H9 (cell line): ENCODE measurements around the gene ZNF474. TPM values are rescaled to one million over a fixed set of nuclear protein-coding genes. Genes with fewer than 3 reads are reported as not detected.

Experiments
- DNase-seq: peaks from one replicate; pipeline ENCODE4 v3.0.0-alpha.2; 2017
- H2AFZ ChIP-seq: one replicate; pipeline ENCODE4 v1.6.1; 2013; ENCODE audit warnings: mild to moderate bottlenecking, low read length, control low read depth, moderate library complexity
- H2AK5ac ChIP-seq: 2 replicates; pipeline ENCODE4 v1.6.1; 2013; ENCODE audit warnings: low read length, control low read depth, mixed read lengths; ENCODE audit not compliant: insufficient read length
- H2BK120ac ChIP-seq: one replicate; pipeline ENCODE4 v1.6.1; 2013; ENCODE audit warnings: low read depth, mild to moderate bottlenecking, low read length, control low read depth, inconsistent platforms; ENCODE audit not compliant: poor library complexity, severe bottlenecking
- H2BK12ac ChIP-seq: 2 replicates; pipeline ENCODE4 v1.6.1; 2013; ENCODE audit warnings: low read length, control low read depth, mixed read lengths, low read depth; ENCODE audit not compliant: insufficient read length
- H2BK15ac ChIP-seq: 2 replicates; pipeline ENCODE4 v1.6.1; 2013; ENCODE audit warnings: low read depth, low read length, control low read depth
- H2BK20ac ChIP-seq: one replicate; pipeline ENCODE4 v1.6.1; 2013; ENCODE audit warnings: low read depth, mild to moderate bottlenecking, low read length, control low read depth, inconsistent platforms; ENCODE audit not compliant: poor library complexity, severe bottlenecking
- H2BK5ac ChIP-seq: 2 replicates; pipeline ENCODE4 v1.6.1; 2013; ENCODE audit warnings: low read length, control low read depth, mixed read lengths; ENCODE audit not compliant: insufficient read length
- H3K14ac ChIP-seq: 2 replicates; pipeline ENCODE4 v1.6.1; 2013; ENCODE audit warnings: low read length, control low read depth; ENCODE audit not compliant: insufficient read depth
- H3K18ac ChIP-seq: 2 replicates; pipeline ENCODE4 v1.6.1; 2013; ENCODE audit warnings: low read depth, mild to moderate bottlenecking, mixed read lengths, low read length, control low read depth; ENCODE audit not compliant: insufficient read length
- H3K23ac ChIP-seq: 2 replicates; pipeline ENCODE4 v1.6.1; 2013; ENCODE audit warnings: low read length, control low read depth, mixed read lengths, low read depth; ENCODE audit not compliant: insufficient read length
- H3K23me2 ChIP-seq: 2 replicates; pipeline ENCODE4 v1.6.1; 2013; ENCODE audit warnings: low read depth, mild to moderate bottlenecking, mixed read lengths, low read length, control low read depth; ENCODE audit not compliant: insufficient read length, poor library complexity, severe bottlenecking
- H3K27ac ChIP-seq: 2 replicates; pipeline ENCODE4 v1.5.1; 2013; ENCODE audit warnings: low read length, control low read depth, mixed read lengths, low read depth; ENCODE audit not compliant: insufficient read length
- H3K27me3 ChIP-seq: 2 replicates; pipeline ENCODE4 v1.6.1; 2013; ENCODE audit warnings: low read length, control low read depth, inconsistent platforms; ENCODE audit not compliant: insufficient read depth
- H3K4ac ChIP-seq: 2 replicates; pipeline ENCODE4 v1.6.1; 2013; ENCODE audit warnings: low read depth, mild to moderate bottlenecking, control low read depth, inconsistent platforms, low read length, moderate library complexity
- H3K4me1 ChIP-seq: 2 replicates; pipeline ENCODE4 v1.6.1; 2013; ENCODE audit warnings: low read length, control low read depth, inconsistent platforms; ENCODE audit not compliant: insufficient read depth
- H3K4me2 ChIP-seq: 2 replicates; pipeline ENCODE4 v1.6.1; 2013; ENCODE audit warnings: low read length, control low read depth, mixed read lengths; ENCODE audit not compliant: insufficient read length, insufficient read depth
- H3K56ac ChIP-seq: 2 replicates; pipeline ENCODE4 v1.6.1; 2013; ENCODE audit warnings: low read depth, mild to moderate bottlenecking, mixed read lengths, low read length, control low read depth; ENCODE audit not compliant: insufficient read length
- H3K79me1 ChIP-seq: 2 replicates; pipeline ENCODE4 v1.6.1; 2013; ENCODE audit warnings: low read depth, mild to moderate bottlenecking, moderate library complexity, low read length, control low read depth, inconsistent platforms; ENCODE audit not compliant: insufficient read depth, poor library complexity, severe bottlenecking
- H3K79me2 ChIP-seq: 2 replicates; pipeline ENCODE4 v1.6.1; 2013; ENCODE audit warnings: low read length, control low read depth, inconsistent platforms; ENCODE audit not compliant: insufficient read depth
- H3K9ac ChIP-seq: 2 replicates; pipeline ENCODE4 v1.6.1; 2013; ENCODE audit warnings: low read length, control low read depth, mixed read lengths; ENCODE audit not compliant: insufficient read length; ENCODE audit errors: extremely low read depth
- H3K9me3 ChIP-seq: one replicate; pipeline ENCODE4 v1.6.1; 2013; ENCODE audit warnings: low read depth, low read length, inconsistent platforms; ENCODE audit not compliant: control insufficient read depth
- H3T11ph ChIP-seq: one replicate; pipeline ENCODE4 v1.6.1; 2013; ENCODE audit warnings: mild to moderate bottlenecking, low read length, control low read depth, inconsistent platforms
- H4K20me1 ChIP-seq: one replicate; pipeline ENCODE4 v1.6.1; 2013; ENCODE audit not compliant: control insufficient read depth, insufficient read length, insufficient read depth
- H4K5ac ChIP-seq: 2 replicates; pipeline ENCODE4 v1.6.1; 2013; ENCODE audit warnings: low read depth, mild to moderate bottlenecking, mixed read lengths, low read length, control low read depth; ENCODE audit not compliant: insufficient read length
- H4K8ac ChIP-seq: replicated peaks from 2 replicates; pipeline ENCODE4 v1.6.1; 2013; ENCODE audit warnings: low read length, control low read depth, mixed read lengths, low read depth; ENCODE audit not compliant: insufficient read length
- H4K91ac ChIP-seq: 2 replicates; pipeline ENCODE4 v1.6.1; 2013; ENCODE audit warnings: low read depth, mild to moderate bottlenecking, moderate library complexity, mixed read lengths, low read length, control low read depth; ENCODE audit not compliant: insufficient read length
- H3K27ac Mint-ChIP-seq, 3 experiments: 2 replicates in 2 of 3; 3 replicates in 1 of 3; pipeline ENCODE4 v1.8.0; 2020 to 2021; ENCODE audit warnings: mixed read lengths in 3 of 3, mild to moderate bottlenecking in 1 of 3, moderate library complexity in 1 of 3
- H3K27me3 Mint-ChIP-seq: 2 replicates; pipeline ENCODE4 v1.8.0; 2021; ENCODE audit warnings: low read depth, mild to moderate bottlenecking, moderate library complexity, mixed read lengths
- H3K36me3 Mint-ChIP-seq, 3 experiments: 2 replicates in 2 of 3; 3 replicates in 1 of 3; pipeline ENCODE4 v1.8.0; 2020 to 2021; ENCODE audit warnings: low read depth in 3 of 3, mixed read lengths in 3 of 3; ENCODE audit not compliant: insufficient read depth in 1 of 3
- H3K4me1 Mint-ChIP-seq, 2 experiments: 2 replicates each; pipeline ENCODE4 v1.8.0; 2020; ENCODE audit warnings: mixed read lengths in 2 of 2
- H3K4me3 Mint-ChIP-seq, 2 experiments: 2 replicates in 1 of 2; 3 replicates in 1 of 2; pipeline ENCODE4 v1.8.0; 2020 to 2021; ENCODE audit warnings: mild to moderate bottlenecking in 2 of 2, mixed read lengths in 2 of 2, moderate library complexity in 1 of 2
- H3K9me3 Mint-ChIP-seq, 2 experiments: 2 replicates in 1 of 2; 3 replicates in 1 of 2; pipeline ENCODE4 v1.8.0; 2020; ENCODE audit warnings: mild to moderate bottlenecking in 2 of 2, mixed read lengths in 2 of 2, moderate library complexity in 1 of 2
- CTCF ChIP-seq: fragments of 200-600 bp; sonication (generic); conservative IDR thresholded peaks from 3 replicates; pipeline ENCODE4 v1.8.0; 2021; ENCODE audit warnings: antibody characterized with exemption, mild to moderate bottlenecking
- WGBS: extraction: QIAGEN DNeasy Blood & Tissue Kit; methylation state at CpG from one replicate; pipeline ENCODE4 v1.1.7; 2013; ENCODE audit warnings: missing lambda C conversion rate, low lambda C conversion rate, mixed read lengths; ENCODE audit not compliant: insufficient read length; ENCODE audit errors: extremely low coverage; 5-methylcytosine and 5-hydroxymethylcytosine counted together
- total RNA-seq: library from RNA; stranded (reverse); gene quantifications from 2 replicates; pipeline ENCODE4 v1.2.1, GENCODE V29; 2021

Gene ZNF474
- total RNA-seq, 1 experiment from 2014 or later = not detected

- H3T11ph ChIP-seq = no peak overlapping the region
- WGBS = no CpG with 5 or more reads among the region's 10 CpGs
Observed at GRCh38 chr5:122126756-122127321, 2.5 kb upstream of the ZNF474 start.

More at GRCh38 chr5:122126756-122127321, 2.5 kb upstream of the ZNF474 start:
- no peaks in the 10 kb centered on the region for H3K27me3 Mint-ChIP-seq
- H3K18ac ChIP-seq = peak overlapping the region; percentile 67
- H3K4me3 Mint-ChIP-seq = no peak overlapping the region
- no peaks in the 10 kb centered on the region for H3K9me3 Mint-ChIP-seq
- H3K23ac ChIP-seq = no peak overlapping the region
- no peak overlapping the region for H4K91ac ChIP-seq
- TF ChIP-seq CTCF = no peak
- H3K27me3 ChIP-seq = no peaks in the 10 kb centered on the region
- H3K9me3 ChIP-seq = no peaks in the 10 kb centered on the region
- no peak overlapping the region for H2BK15ac ChIP-seq
- H2BK5ac ChIP-seq = no peak overlapping the region
- H3K4me1 ChIP-seq = no peaks in the 10 kb centered on the region; the same call in 1 of the 2 replicates
- no peaks in the 10 kb centered on the region for H3K79me2 ChIP-seq
- H3K56ac ChIP-seq = no peak overlapping the region
- H3K27ac ChIP-seq = no peak overlapping the region
- H3K27ac Mint-ChIP-seq = no peak overlapping the region
- H3K36me3 Mint-ChIP-seq = no peaks in the 10 kb centered on the region
- H3K23me2 ChIP-seq = no peaks in the 10 kb centered on the region
- H2AK5ac ChIP-seq = no peak overlapping the region
- no peak for DNase-seq
- H2BK12ac ChIP-seq = no peak overlapping the region
- H4K8ac ChIP-seq = no peak overlapping the region
- no peaks in the 10 kb centered on the region for H3K79me1 ChIP-seq
- H3K4ac ChIP-seq = no peak overlapping the region
- peaks cover 13 to 14% of the 10 kb centered on the region in 2 experiments for H3K4me1 Mint-ChIP-seq
- H3K4me2 ChIP-seq = no peak overlapping the region
- H3K9ac ChIP-seq = no peak overlapping the region
- no peak overlapping the region for H2BK20ac ChIP-seq
- H4K5ac ChIP-seq = no peak overlapping the region
- no peaks in the 10 kb centered on the region for H4K20me1 ChIP-seq
- H2BK120ac ChIP-seq = no peak overlapping the region
- H2AFZ ChIP-seq = no peak overlapping the region
- no peak overlapping the region for H3K14ac ChIP-seq
